ENCODE data around the gene ZNF416. TPM values are rescaled to one million over a fixed set of nuclear protein-coding genes. Genes with fewer than 3 reads are reported as not detected.

ZNF416 gene
- total and polyA plus RNA-seq, 9 of the 15 experiments (the other 6 are each of a cell fraction or from before 2014, with no cell fraction given) = 0.20 to 2.0 (median 1.1) TPM

GRCh38 chr19:57615346-57615745 lies 36.6 kb upstream of the ZNF416 start:
- FAIRE-seq (no peak), DNase-seq (ENCODE audit: extremely low read depth in 1 of 4, low spot score in 3 of 4) (no peak), ATAC-seq (no peak)
- H3K9me3 ChIP-seq (replicated peaks; ENCODE audit: control insufficient read depth, insufficient read depth, low read depth, low read length) = peaks cover 38% of the 10 kb centered on the region
- H4K20me1 ChIP-seq (replicated peaks; ENCODE audit: control insufficient read depth, insufficient read depth, low read length) = no peaks in the 10 kb centered on the region
- H3K27ac ChIP-seq (ENCODE audit: extremely low read depth, low read depth, low read length) = no peak overlapping the region
- H3K9ac ChIP-seq (ENCODE audit: insufficient read depth in 1 of 2, low read depth in 2 of 2, low read length in 2 of 2) = no peak overlapping the region
- no peak overlapping the region for H2AFZ ChIP-seq (ENCODE audit: low read depth, low read length)
- intact Hi-C loops (cut with micrococcal nuclease) = no loop called here
- peaks cover 24% of the 10 kb centered on the region for H3K79me2 ChIP-seq (ENCODE audit: control insufficient read depth, insufficient read depth, low read length)
- in situ Hi-C loops (cut with MboI) = no loop called here
- no peaks in the 10 kb centered on the region for H3K9me1 ChIP-seq (ENCODE audit: control insufficient read depth, insufficient read depth, low read length)
- POLR2A ChIA-PET = no interaction called here
- H3K27me3 ChIP-seq (ENCODE audit: control insufficient read depth in 2 of 2, insufficient read depth in 2 of 2, low read length in 2 of 2) = no peaks in the 10 kb centered on the region
- peak overlapping the region; percentile 92; the same call in 1 of the 2 replicates for H3K4me3 ChIP-seq
- H3K4me1 ChIP-seq (replicated peaks in 1 of 2; ENCODE audit: control insufficient read depth in 2 of 2, insufficient read depth in 2 of 2, low read length in 2 of 2) = peaks cover 3 to 8% of the 10 kb centered on the region in 2 experiments; a peak in 2 of 5 replicates
- 17% methylated on average over 1 of the region's 3 CpGs for WGBS (ENCODE audit: insufficient coverage, low coverage, missing lambda C conversion rate)
- no TSS peak for BruUV-seq (replicated peaks)
- CTCF ChIA-PET (ENCODE audit: low intra/inter-chr PET ratio) = no interaction called here
- peak overlapping the region; percentile 97; the same call in 1 of the 2 replicates for H3K4me2 ChIP-seq (ENCODE audit: insufficient read depth, low read length)
- peaks cover 41% of the 10 kb centered on the region for H3K36me3 ChIP-seq (ENCODE audit: control insufficient read depth, insufficient read depth, low read length)
- TF ChIP-seq ZNF561 (CRISPR knock-in tag; conservative IDR thresholded peaks at IDR 0.05) (0 out of 2 replicates have a peak, but pooled peaks have one; percentile 17), CBX1 (IDR thresholded peaks at IDR 0.05; ENCODE audit: low read depth) (0 out of 2 replicates have a peak, but pooled peaks have one; percentile 67), CHD2 (IDR thresholded peaks at IDR 0.05; ENCODE audit: low read depth, low read length) (no peak), NFXL1 (CRISPR knock-in tag; IDR thresholded peaks at IDR 0.05) (no peak), TEAD2 (tag; IDR thresholded peaks at IDR 0.05) (no peak), NUFIP1 (IDR thresholded peaks at IDR 0.05; ENCODE audit: partially characterized antibody) (no peak), ZNF449 (CRISPR knock-in tag; IDR thresholded peaks at IDR 0.05) (no peak), E2F6 (IDR thresholded peaks at IDR 0.05; ENCODE audit: borderline replicate concordance in 1 of 2, extremely low read depth in 1 of 2, insufficient read depth in 1 of 2, insufficient read length in 1 of 2, low read depth in 1 of 2, low read length in 1 of 2, poor library complexity in 1 of 2, severe bottlenecking in 1 of 2) (no peak), ZNF184 (CRISPR knock-in tag; IDR thresholded peaks at IDR 0.05) (no peak), ZNF280A (IDR thresholded peaks at IDR 0.05; ENCODE audit: low read depth, partially characterized antibody) (peak; percentile 88), CBX8 (IDR thresholded peaks at IDR 0.05; ENCODE audit: borderline replicate concordance, extremely low read depth, low read depth, low read length, poor library complexity, severe bottlenecking) (no peak), CCAR2 (IDR thresholded peaks at IDR 0.05; ENCODE audit: low read depth, low read length) (no peak), HNRNPH1 (optimal IDR thresholded peaks at IDR 0.05; ENCODE audit: low read depth, low read length) (no peak), HOXB6 (CRISPR knock-in tag; IDR thresholded peaks at IDR 0.05; ENCODE audit: borderline replicate concordance) (no peak), CBX2 (IDR thresholded peaks at IDR 0.05; ENCODE audit: insufficient read depth, low read length, poor library complexity, severe bottlenecking) (no peak), SMARCA5 (IDR thresholded peaks at IDR 0.05) (no peak), ETS2 (tag; IDR thresholded peaks at IDR 0.05; ENCODE audit: borderline replicate concordance, poor library complexity, severe bottlenecking) (no peak)
- TF ChIP-seq, protein P1, sequence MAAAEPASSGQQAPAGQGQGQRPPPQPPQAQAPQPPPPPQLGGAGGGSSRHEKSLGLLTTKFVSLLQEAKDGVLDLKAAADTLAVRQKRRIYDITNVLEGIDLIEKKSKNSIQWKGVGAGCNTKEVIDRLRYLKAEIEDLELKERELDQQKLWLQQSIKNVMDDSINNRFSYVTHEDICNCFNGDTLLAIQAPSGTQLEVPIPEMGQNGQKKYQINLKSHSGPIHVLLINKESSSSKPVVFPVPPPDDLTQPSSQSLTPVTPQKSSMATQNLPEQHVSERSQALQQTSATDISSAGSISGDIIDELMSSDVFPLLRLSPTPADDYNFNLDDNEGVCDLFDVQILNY (CRISPR knock-in tag; IDR thresholded peaks at IDR 0.05) = no peak
